DOHH2 (cell line): Measurements from ENCODE around the gene HLA-DPB1.

Experiments
- H3F3A ChIP-seq: fragments of 200-600 bp; sonication (generic), shearing (Covaris generic); 2 replicates; pipeline ENCODE4 v1.6.0; 2016; ENCODE audit warnings: antibody characterized with exemption, mild to moderate bottlenecking; ENCODE audit not compliant: control insufficient read depth, insufficient read depth
- H3K27ac ChIP-seq: fragments of 200-600 bp; sonication (generic); 2 replicates; pipeline ENCODE4 v1.5.1; 2014; ENCODE audit warnings: low read depth, mild to moderate bottlenecking, low read length, moderate library complexity
- H3K27me3 ChIP-seq: fragments of 200-600 bp; sonication (generic); 2 replicates; pipeline ENCODE4 v1.6.1; 2014; ENCODE audit warnings: mild to moderate bottlenecking, low read length, mixed read lengths; ENCODE audit not compliant: control insufficient read depth
- H3K36me3 ChIP-seq: fragments of 200-600 bp; sonication (generic); 2 replicates; pipeline ENCODE4 v1.6.1; 2014; ENCODE audit warnings: mild to moderate bottlenecking, low read length, moderate library complexity, mixed read lengths; ENCODE audit not compliant: control insufficient read depth
- H3K4me1 ChIP-seq: fragments of 200-600 bp; sonication (generic); 2 replicates; pipeline ENCODE4 v1.6.1; 2014; ENCODE audit warnings: mild to moderate bottlenecking, low read length, mixed read lengths; ENCODE audit not compliant: control insufficient read depth
- H3K4me2 ChIP-seq: fragments of 200-600 bp; sonication (generic); 2 replicates; pipeline ENCODE4 v1.6.0; 2014; ENCODE audit warnings: mild to moderate bottlenecking, low read length, moderate library complexity
- H3K4me3 ChIP-seq: fragments of 200-600 bp; sonication (generic); 2 replicates; pipeline ENCODE4 v1.5.1; 2014; ENCODE audit warnings: mild to moderate bottlenecking, low read length, mixed read lengths
- H3K79me2 ChIP-seq: fragments of 200-600 bp; sonication (generic); 2 replicates; pipeline ENCODE4 v1.6.1; 2014; ENCODE audit warnings: mild to moderate bottlenecking, low read length, mixed read lengths; ENCODE audit not compliant: control insufficient read depth
- H3K9me2 ChIP-seq: fragments of 200-600 bp; sonication (generic); replicated peaks from 2 replicates; pipeline ENCODE4 v1.6.1; 2014; ENCODE audit warnings: mild to moderate bottlenecking, low read length, mixed read lengths; ENCODE audit not compliant: control insufficient read depth
- H3K9me3 ChIP-seq: fragments of 200-600 bp; sonication (generic); 2 replicates; pipeline ENCODE4 v1.6.1; 2014; ENCODE audit warnings: antibody characterized with exemption, low read length, mixed read lengths; ENCODE audit not compliant: control insufficient read depth, insufficient read depth
- H4K20me1 ChIP-seq: fragments of 200-600 bp; sonication (generic); 2 replicates; pipeline ENCODE4 v1.6.0; 2014; ENCODE audit warnings: low read depth, mild to moderate bottlenecking, antibody characterized with exemption, low read length, moderate library complexity; ENCODE audit not compliant: control insufficient read depth, insufficient read depth
- EZH2phosphoT487 ChIP-seq: fragments of 200-600 bp; sonication (generic); IDR thresholded peaks from 2 replicates; pipeline ENCODE4 v1.6.1; 2017; ENCODE audit warnings: borderline replicate concordance, mild to moderate bottlenecking, antibody characterized with exemption, low read length, moderate library complexity, mixed read lengths
- TF ChIP-seq, protein P1 (sequence below): fragments of 200-600 bp; sonication (generic); IDR thresholded peaks from one replicate; pipeline ENCODE4 v1.5.1; 2014; ENCODE audit warnings: antibody characterized with exemption, mild to moderate bottlenecking, low read depth, low read length; ENCODE audit not compliant: poor library complexity, severe bottlenecking

Gene HLA-DPB1

DNA sequence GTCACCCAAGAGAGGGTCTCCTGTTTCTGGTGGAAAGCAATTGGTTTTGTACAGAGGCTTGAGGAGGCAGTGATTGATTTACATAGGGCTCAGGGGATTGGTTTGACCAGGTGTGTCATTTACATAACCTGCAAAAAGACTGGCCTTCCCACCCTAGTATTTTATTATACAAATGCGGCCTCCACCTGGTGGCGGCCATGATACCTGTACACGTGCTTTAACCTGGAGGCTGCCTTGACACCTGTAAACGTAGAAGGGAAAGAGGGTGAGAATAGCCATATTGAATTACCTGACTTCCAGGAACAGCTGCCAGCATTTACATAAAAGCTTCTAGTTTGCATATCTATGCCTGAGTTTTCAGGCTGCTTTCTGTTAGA is 48.7 kb downstream of the HLA-DPB1 start:
- no peaks in the 10 kb centered on the region for H4K20me1 ChIP-seq
- TF ChIP-seq, protein P1, sequence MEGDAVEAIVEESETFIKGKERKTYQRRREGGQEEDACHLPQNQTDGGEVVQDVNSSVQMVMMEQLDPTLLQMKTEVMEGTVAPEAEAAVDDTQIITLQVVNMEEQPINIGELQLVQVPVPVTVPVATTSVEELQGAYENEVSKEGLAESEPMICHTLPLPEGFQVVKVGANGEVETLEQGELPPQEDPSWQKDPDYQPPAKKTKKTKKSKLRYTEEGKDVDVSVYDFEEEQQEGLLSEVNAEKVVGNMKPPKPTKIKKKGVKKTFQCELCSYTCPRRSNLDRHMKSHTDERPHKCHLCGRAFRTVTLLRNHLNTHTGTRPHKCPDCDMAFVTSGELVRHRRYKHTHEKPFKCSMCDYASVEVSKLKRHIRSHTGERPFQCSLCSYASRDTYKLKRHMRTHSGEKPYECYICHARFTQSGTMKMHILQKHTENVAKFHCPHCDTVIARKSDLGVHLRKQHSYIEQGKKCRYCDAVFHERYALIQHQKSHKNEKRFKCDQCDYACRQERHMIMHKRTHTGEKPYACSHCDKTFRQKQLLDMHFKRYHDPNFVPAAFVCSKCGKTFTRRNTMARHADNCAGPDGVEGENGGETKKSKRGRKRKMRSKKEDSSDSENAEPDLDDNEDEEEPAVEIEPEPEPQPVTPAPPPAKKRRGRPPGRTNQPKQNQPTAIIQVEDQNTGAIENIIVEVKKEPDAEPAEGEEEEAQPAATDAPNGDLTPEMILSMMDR: no peak
- no peak for TF ChIP-seq EZH2phosphoT487
- no peak overlapping the region for H3K27ac ChIP-seq
- H3K9me3 ChIP-seq: peaks cover 11% of the 10 kb centered on the region
- H3K79me2 ChIP-seq: no peaks in the 10 kb centered on the region
- H3K4me1 ChIP-seq: no peaks in the 10 kb centered on the region
- H3K4me2 ChIP-seq: no peak overlapping the region
- H3K9me2 ChIP-seq: no peaks in the 10 kb centered on the region
- peaks cover 9% of the 10 kb centered on the region for H3K27me3 ChIP-seq
- no peaks in the 10 kb centered on the region for H3F3A ChIP-seq
- no peaks in the 10 kb centered on the region for H3K36me3 ChIP-seq
- H3K4me3 ChIP-seq: no peak overlapping the region

DNA sequence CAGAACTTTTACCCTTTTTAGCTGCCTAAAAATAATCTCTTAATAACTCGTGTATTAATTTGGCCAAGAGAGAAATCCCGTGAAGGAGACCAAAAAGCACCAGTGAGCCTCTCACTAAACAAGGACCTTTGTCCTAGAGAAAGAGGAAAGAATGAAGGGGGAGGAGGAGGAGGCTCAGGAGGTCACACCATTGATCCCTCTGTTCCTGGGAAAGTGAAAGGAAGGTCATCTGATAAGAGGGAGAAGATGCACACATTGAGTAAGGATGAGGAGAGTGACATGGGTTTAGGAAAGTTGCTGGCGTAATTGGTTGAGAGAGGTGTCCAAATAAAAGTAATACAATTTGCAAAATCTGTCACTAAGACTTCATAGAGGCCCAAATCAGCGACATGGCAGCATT is 49.2 kb downstream of the HLA-DPB1 start:
- TF ChIP-seq, protein P1: no peak
- TF ChIP-seq EZH2phosphoT487: no peak
- no peak overlapping the region for H3K4me2 ChIP-seq
- H3K27me3 ChIP-seq: peaks cover 6% of the 10 kb centered on the region
- peaks cover 11% of the 10 kb centered on the region for H3K9me3 ChIP-seq
- H4K20me1 ChIP-seq: no peaks in the 10 kb centered on the region
- no peaks in the 10 kb centered on the region for H3K4me1 ChIP-seq
- H3K79me2 ChIP-seq: no peaks in the 10 kb centered on the region
- H3K4me3 ChIP-seq: no peak overlapping the region
- H3K9me2 ChIP-seq: no peaks in the 10 kb centered on the region
- H3F3A ChIP-seq: no peaks in the 10 kb centered on the region
- H3K36me3 ChIP-seq: no peaks in the 10 kb centered on the region
- no peak overlapping the region for H3K27ac ChIP-seq

DNA sequence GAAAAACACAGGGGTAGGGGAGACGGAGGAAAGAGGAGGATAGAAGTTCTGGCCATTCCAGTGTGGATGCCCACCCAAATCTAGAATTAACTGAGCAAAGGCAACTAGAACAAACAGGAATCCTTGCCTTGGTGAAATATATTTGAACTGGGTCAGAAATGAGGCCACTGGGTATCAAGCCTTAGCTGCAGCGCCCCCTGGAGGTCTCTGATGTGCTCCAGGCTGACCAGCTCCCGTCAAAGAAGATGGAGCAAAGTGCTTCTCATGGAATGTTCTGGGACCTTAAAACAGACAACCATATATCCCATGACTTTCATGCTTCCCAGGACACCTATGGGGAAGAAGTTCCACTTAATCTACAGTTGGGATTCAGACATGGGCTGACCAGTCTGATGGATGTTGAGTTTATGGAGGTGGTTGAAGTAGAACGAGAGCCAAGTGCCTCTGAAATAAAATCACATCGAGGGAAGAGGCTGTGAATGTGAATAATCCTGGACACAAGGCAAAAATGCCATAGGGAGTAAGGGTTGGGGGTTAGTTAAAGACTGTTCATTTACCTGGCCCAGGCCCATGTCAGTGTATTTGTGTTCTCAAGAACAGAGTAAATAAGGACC is 50.4 kb downstream of the HLA-DPB1 start:
- peaks cover 6% of the 10 kb centered on the region for H3K27me3 ChIP-seq
- no peaks in the 10 kb centered on the region for H3K36me3 ChIP-seq
- no peak overlapping the region for H3K4me3 ChIP-seq
- TF ChIP-seq EZH2phosphoT487: no peak
- TF ChIP-seq, protein P1: peak; percentile 86
- no peaks in the 10 kb centered on the region for H3K4me1 ChIP-seq
- no peaks in the 10 kb centered on the region for H3F3A ChIP-seq
- no peaks in the 10 kb centered on the region for H3K79me2 ChIP-seq
- peaks cover 11% of the 10 kb centered on the region for H3K9me3 ChIP-seq
- H4K20me1 ChIP-seq: no peaks in the 10 kb centered on the region
- no peak overlapping the region for H3K27ac ChIP-seq
- H3K4me2 ChIP-seq: no peak overlapping the region
- no peaks in the 10 kb centered on the region for H3K9me2 ChIP-seq
